Lung microvascular endothelial cell (primary cell): ENCODE measurements around the gene C17orf75. TPM values are rescaled to one million over a fixed set of nuclear protein-coding genes. Genes with fewer than 3 reads are reported as not detected.

ENCODE experiments used
- DNase-seq, 2 donors: peaks; one replicate each; pipeline versions ENCODE4 v3.0.0 to v3.0.0-alpha.2; 2010; ENCODE audit warnings: low read depth in 2 of 2
- total RNA-seq: library from RNA; depleted of rRNA; stranded (reverse); fragments of >200 nt; gene quantifications from 2 replicates; pipeline ENCODE4 v1.2.1, GENCODE V29; 2014

The C17orf75 gene
- total RNA-seq, 1 donor from 2014 or later: 30.6 TPM

GRCh38 chr17:32305049-32305448 lies 36.9 kb downstream of the C17orf75 start:
- no peak for DNase-seq

- DNase-seq: no peak
Observed at GRCh38 chr17:32303781-32304288, 38.1 kb downstream of the C17orf75 start.

GRCh38 chr17:32302860-32303649 lies 38.9 kb downstream of the C17orf75 start:
- peak in 1 of 2 donors; percentile 14 for DNase-seq

- DNase-seq: no peak
Observed at GRCh38 chr17:32302037-32302436, 39.9 kb downstream of the C17orf75 start.

GRCh38 chr17:32299580-32300164 lies 42.3 kb downstream of the C17orf75 start:
- no peak for DNase-seq

- DNase-seq: no peak
Observed at GRCh38 chr17:32298721-32299579, 43.0 kb downstream of the C17orf75 start.

- no peak for DNase-seq
Observed at GRCh38 chr17:32298298-32298697, 43.7 kb downstream of the C17orf75 start.

- DNase-seq: no peak
Observed at GRCh38 chr17:32297860-32298259, 44.1 kb downstream of the C17orf75 start.

GRCh38 chr17:32297424-32297823 lies 44.5 kb downstream of the C17orf75 start:
- DNase-seq: no peak

- no peak for DNase-seq
Observed at GRCh38 chr17:32292094-32292493, 49.9 kb downstream of the C17orf75 start.

- no peak for DNase-seq
Observed at GRCh38 chr17:32289471-32290070, 52.4 kb downstream of the C17orf75 start.

- DNase-seq: peak in 1 of 2 donors; percentile 62
Observed at GRCh38 chr17:32288615-32289014, 53.4 kb downstream of the C17orf75 start.

- DNase-seq: no peak
Observed at GRCh38 chr17:32287804-32288511, 54.0 kb downstream of the C17orf75 start.

- no peak for DNase-seq
Observed at GRCh38 chr17:32286518-32286900, 55.5 kb downstream of the C17orf75 start.

GRCh38 chr17:32285746-32286517 lies 56.0 kb downstream of the C17orf75 start:
- DNase-seq: no peak

- DNase-seq: no peak
Observed at GRCh38 chr17:32285306-32285705, 56.7 kb downstream of the C17orf75 start.

GRCh38 chr17:32283745-32284201 lies 58.2 kb downstream of the C17orf75 start:
- DNase-seq: peak in 1 of 2 donors; percentile 19

- peak; percentile 13 to 71 for DNase-seq
Observed at GRCh38 chr17:32281011-32281451, 60.9 kb downstream of the C17orf75 start.

GRCh38 chr17:32279891-32280716 lies 61.9 kb downstream of the C17orf75 start:
- no peak for DNase-seq
